NCI-H187 (cell line): ENCODE data around the gene FAM53B.

ENCODE experiments used
- DNase-seq, 2 experiments: peaks; one replicate each; lab custom pipeline; 2025; lab: John Stamatoyannopoulos, UW

The FAM53B gene

DNA sequence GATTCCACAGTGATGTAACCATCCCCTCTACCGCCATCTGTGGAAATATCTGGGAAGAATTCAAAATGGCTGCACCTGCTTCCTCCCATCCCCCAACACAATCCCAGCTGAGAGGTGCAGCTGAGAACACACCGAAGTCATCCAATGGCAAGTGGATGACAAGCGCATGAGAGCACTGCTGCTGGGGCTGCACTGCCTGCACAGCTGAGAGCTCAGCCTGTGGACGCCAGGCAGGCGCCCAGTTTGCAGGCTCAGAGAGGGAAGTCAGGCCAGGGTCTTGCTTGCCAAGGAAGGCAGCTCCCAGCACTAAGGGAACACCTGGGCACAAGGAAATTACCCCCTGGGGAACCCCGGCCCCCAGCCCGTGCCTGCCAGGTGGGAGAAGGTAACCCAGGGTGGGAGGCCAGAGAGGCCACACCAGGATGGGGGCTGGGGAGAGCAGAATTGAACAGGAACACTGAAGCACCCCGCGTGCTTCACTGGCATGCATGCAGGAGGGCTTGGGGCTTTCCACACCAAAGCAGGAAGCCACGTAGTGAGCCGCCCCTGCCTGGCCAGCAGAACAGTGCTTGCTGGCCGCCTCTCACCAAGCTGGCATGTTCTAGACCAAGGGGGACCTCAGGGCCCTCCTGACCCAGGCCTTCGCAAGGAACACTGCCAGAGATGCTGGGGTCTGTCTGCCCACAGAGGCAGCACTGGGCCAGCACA lies 46.2 kb downstream of the FAM53B start:
- peak; percentile 9 to 41 for DNase-seq

GRCh38 chr10:124697443-124697836 lies 46.7 kb downstream of the FAM53B start:
- DNase-seq = no peak

DNA sequence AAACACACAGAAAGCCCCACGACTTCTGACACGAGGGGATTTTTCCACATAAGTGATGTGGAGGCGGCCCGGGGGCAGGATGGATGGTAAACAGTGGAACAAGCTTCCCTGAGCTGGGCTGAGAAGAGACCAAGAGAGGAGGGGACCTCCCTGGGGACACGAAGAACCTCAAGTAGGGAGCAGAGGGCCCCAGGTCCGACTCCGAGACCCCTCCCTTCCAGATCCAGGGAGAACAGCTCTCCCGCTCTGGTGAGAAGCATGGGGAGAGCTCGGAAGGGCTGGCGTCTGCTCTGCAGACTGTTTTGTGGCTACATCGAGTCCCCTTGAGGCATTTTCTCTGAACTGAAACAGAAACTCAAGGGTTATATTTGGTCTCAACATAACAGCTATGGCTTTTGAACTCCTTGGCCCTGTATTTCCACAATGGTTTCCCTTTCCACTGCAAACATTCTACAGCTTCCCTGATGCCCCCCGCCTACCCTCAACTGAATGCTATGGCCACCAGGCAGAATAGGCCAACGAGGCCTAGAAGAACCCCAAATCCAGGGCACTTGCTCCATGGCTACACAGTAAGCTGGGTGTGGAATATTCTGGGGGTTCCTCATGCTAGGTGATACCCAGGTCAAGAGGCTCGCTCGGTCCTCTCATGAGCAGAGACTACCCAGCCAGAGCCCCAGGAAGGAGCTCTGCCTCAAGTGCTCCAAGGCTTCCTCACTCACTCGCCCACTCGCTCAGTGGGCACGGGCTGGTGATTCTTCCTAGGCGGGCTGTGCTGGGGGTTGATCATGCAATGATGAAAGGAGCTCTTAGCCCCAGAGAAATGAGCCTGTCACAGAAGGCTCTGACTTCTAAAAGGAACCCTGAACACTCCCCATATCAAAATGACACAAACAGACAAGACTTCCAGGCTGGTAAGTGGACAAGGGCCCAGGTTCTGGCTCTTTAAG lies 47.5 kb downstream of the FAM53B start:
- DNase-seq = no peak

GRCh38 chr10:124695259-124695658 lies 48.9 kb downstream of the FAM53B start:
- DNase-seq = no peak

GRCh38 chr10:124694481-124695220 lies 49.5 kb downstream of the FAM53B start:
- DNase-seq = peak in 1 of 2 experiments; percentile 13

- peak; percentile 53 to 82 for DNase-seq
Measured at GRCh38 chr10:124693801-124694416, 50.3 kb downstream of the FAM53B start.

GRCh38 chr10:124693396-124693795 lies 50.8 kb downstream of the FAM53B start:
- peak; percentile 81 to 82 for DNase-seq

GRCh38 chr10:124692100-124692446 lies 52.1 kb downstream of the FAM53B start:
- no peak for DNase-seq

DNA sequence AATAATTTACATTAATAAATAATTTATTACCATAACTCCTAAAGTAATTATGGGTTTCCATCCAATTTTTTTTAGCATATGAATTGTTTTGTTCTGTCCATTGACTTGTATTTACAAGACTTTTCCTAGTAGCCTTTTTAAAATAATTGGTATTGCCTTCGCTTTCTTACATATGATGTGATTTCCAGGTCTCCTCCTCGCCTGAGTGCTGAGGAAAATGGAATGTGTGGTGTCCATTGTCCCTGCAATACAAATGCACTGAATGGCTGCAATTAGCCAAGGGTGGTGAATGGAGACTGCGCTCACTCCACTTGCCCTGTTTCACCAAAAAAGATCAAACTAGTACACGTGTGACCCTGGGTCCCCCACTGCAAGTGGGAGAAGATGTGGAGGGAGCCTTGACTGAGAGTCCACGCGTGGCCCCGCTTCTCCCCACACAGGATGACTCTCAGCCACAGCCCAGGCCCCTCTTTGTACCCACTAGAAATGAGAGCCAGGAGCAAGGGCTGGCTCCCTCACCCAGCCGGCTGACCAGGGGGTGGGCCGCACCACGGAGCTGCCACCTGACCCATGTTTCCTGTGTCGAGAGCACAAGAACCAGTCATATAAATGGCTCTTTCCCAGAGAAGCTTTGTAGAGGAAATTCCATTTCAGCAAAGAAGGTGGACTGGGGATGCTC lies 52.6 kb downstream of the FAM53B start:
- DNase-seq = no peak

DNA sequence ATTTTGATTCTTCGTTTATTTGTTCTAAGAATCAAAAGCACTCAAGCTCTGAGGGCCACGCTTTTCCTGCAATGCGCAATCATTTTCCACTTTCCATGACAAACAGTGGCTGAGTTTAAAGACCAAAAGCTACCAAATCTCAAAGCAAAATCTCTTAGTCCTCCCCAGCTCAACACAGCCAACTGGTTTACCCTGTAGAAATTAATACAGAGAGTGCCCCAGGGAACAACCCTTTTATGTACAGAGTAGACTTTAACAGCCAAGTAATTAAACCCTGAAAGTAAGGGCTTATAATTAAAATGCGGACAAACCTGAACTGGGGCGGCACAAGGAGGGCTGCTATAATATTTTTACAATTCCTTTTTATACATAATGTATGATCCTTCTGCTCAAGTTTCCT lies 53.2 kb downstream of the FAM53B start:
- DNase-seq = no peak

DNA sequence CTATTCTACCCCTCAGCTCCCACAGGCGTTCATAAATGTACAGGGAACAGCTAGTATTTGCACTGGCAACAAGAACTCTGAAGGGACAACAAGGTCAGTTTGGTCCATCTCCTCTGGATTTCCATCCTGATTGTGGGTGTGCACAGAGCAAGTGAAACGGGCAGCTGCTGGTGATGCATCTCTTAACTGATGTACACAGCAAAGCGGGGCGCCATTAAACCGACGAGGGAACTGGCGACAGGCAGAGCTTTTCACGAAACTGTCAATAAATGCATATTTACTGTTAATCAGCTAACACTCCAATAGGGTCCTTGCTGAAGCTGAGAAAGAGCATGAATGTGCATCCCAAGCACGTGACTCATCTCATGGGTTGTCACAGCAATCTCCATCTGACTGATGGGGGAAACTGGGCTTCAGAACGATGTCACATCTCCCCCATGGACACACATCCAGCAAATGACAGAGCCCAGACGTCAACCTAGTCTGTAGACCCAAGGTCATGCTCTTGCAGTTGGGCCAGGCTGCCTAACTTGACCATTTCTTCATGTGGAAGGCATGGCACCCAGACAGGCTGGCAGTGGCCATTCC lies 54.2 kb downstream of the FAM53B start:
- DNase-seq = no peak

GRCh38 chr10:124688889-124689670 lies 55.1 kb downstream of the FAM53B start:
- DNase-seq = no peak

DNA sequence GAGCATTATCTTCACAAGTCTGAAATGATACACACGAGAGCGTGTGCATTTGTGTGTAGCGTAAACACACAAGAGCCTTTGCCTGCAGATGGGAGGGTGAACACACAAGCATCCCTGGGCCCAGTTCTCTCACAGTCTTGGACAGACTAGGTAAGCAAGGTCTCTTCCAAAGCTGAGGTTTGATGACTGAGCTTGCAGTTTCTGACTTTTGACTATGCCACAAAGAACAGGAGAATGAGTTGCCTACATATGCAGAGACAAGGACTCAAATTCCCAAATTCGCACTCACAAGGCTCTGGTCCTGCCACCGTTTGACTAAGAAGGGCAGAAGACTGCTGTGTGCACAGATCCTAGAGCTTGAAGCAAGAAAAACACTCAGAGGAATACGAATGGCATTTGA lies 55.8 kb downstream of the FAM53B start:
- DNase-seq = no peak

DNA sequence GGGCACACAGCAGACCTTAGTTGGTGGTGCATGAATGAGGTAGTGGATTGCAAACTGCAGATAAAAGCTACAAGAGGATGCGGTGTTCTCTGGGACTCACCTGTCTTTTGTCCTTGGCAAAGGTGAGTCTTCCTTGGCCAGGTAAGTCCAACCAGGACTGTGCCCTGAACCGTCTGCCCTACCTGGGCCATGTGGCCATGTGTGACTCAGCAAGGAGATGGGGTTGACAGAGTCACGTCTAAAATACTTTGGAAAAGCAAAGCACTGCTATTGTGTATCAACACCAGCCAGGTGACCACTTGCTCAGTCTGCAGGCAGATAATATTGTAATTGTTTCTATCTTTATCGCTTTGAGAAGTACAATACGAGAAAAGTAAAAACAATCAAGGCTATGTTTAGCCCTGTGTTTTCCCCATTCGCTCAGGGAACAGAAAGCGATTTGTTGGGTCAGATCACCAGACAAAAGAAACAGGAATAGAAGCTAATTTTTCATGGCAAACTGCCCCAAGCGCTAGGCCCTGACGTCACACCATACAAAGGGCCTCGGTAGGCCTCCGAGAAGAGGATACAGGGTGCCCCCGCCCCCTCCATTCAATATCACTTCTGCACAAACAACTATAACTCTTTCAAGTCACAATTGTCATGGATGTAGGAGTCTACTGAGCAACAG lies 57.3 kb downstream of the FAM53B start:
- no peak for DNase-seq

DNA sequence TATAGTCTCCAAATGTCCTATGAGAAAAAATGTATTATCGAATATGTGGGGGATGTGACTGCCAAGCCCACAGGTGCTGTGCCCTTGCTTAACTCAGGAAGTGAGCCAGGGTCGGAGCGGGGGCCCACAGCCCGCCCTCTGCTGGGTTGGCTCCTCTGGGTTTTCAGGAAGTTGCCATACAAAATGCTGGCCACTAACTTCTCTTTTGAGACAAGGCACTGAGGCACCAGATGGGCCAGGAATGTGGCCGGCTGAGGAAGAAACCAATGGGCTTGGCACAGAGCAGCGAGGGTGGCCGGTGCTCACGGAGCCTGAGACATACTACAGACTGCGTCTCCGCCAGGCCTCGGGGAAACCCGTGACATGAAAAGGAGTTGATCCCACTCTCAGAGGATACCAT lies 58.9 kb downstream of the FAM53B start:
- DNase-seq = no peak

GRCh38 chr10:124683814-124684213 lies 60.4 kb downstream of the FAM53B start:
- DNase-seq = no peak

DNA sequence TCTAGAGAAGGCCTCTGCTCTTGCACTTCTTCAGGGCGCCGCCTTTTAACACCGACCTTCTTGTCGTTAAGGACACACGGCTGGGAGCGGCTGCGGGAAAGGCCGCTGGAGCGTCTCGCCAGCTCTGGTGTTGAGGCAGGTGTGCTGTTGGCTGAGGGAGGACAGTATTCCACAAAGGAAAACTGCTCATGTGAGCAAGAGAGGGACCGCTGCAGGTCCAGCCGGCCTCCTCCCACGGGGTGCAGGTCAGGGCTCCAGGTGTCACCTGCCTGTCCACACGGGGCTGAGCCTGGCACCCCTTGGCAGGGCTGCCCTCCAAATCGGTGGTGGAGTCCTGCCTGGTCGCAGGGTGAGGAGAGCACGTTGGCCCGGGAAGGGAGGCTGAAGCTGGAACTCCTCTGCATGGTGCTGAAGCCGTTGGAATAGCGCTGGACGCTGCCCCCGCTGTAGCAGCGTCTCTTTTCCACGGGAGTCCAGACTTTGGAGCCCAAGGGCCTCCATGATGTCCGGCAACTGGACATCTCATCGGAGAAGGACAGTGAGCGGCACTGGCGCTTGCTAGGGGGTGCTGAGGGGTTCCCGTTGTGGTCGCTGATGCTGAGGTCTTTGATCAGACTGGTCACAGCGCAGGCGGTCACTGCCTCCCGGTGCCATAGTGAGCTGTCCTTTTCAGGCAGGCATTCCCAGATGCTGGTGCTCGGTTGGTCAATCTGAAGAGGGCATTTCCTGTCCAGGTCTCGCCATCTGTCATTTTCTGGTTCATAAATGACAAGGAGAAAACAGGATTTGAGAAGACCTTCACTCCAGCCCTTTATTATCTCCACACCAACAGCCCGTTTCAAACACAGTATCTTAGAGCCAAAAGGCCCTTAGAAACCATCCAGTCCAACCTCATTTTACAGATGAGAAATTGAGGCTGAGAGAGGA lies 62.3 kb downstream of the FAM53B start:
- DNase-seq = no peak

DNA sequence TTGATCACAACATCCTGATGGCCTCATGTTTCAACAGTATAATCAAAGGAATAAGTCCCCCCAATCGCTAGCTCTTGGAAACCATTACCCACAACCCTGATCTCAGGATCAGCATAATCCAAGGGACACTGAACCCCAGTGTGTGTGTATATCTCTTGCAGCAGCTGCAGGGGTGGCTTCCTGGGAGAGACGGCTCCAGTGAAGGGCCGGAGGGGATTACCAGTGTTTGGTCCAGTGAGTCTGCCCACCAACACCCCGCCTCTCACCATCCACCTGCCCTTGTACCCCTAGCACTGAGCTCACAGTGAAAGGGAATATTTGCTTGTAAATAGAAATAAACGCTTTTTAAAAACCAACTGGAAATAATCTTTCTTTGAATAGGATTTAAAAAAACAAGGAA lies 63.1 kb downstream of the FAM53B start:
- no peak for DNase-seq

- no peak for DNase-seq
Measured at GRCh38 chr10:124680675-124681074, 63.5 kb downstream of the FAM53B start.
